Myocyte (in vitro differentiated cells): Measurements from ENCODE around the gene CXCL1. TPM values are rescaled to one million over a fixed set of nuclear protein-coding genes. Genes with fewer than 3 reads are reported as not detected.
A peak's percentile ranks its signal among the peaks of the same experiment; 100 is the strongest.
"Not testable (repeated sequence)": the region's sequence is repeated elsewhere in the genome, so short reads cannot be mapped to it uniquely, and the experiment has no call there.

ENCODE experiments used
- DNase-seq: peaks from one replicate; pipeline ENCODE4 v3.0.0-alpha.2; 2012; ENCODE audit warnings: low read depth
- total RNA-seq: library from RNA; depleted of rRNA; stranded (reverse); fragments of >200 nt; gene quantifications from 2 replicates; pipeline ENCODE4 v1.2.3, GENCODE V29; 2014

Gene CXCL1
- total RNA-seq, 1 donor from 2014 or later, result 3.6 TPM

GRCh38 chr4:73874386-73874785 is 5.2 kb downstream of the CXCL1 start:
- DNase-seq, result no peak

- no peak for DNase-seq
Observed at GRCh38 chr4:73875401-73875800, 6.2 kb downstream of the CXCL1 start.

- peak; percentile 45 for DNase-seq
Observed at GRCh38 chr4:73883306-73883705, 14.1 kb downstream of the CXCL1 start.

- DNase-seq, result no peak
Observed at GRCh38 chr4:73885574-73886267, 16.5 kb downstream of the CXCL1 start.

- no peak for DNase-seq
Observed at GRCh38 chr4:73891326-73891725, 22.1 kb downstream of the CXCL1 start.

- DNase-seq, result peak; percentile 57
Observed at GRCh38 chr4:73891739-73892405, 22.7 kb downstream of the CXCL1 start.

- DNase-seq, result no peak
Observed at GRCh38 chr4:73892966-73893365, 23.8 kb downstream of the CXCL1 start.

- DNase-seq, result no peak
Observed at GRCh38 chr4:73894001-73894400, 24.8 kb downstream of the CXCL1 start.

- DNase-seq, result no peak
Observed at GRCh38 chr4:73895201-73896175, 26.3 kb downstream of the CXCL1 start.

GRCh38 chr4:73896416-73896815 is 27.2 kb downstream of the CXCL1 start:
- DNase-seq, result no peak

- DNase-seq, result peak; percentile 60
Observed at GRCh38 chr4:73897380-73898136, 28.4 kb downstream of the CXCL1 start.

- DNase-seq, result not testable (repeated sequence)
Observed at GRCh38 chr4:73899338-73899737, 30.1 kb downstream of the CXCL1 start.

- DNase-seq, result peak; percentile 85
Observed at GRCh38 chr4:73901031-73901430, 31.8 kb downstream of the CXCL1 start.

GRCh38 chr4:73902038-73902637 is 32.9 kb downstream of the CXCL1 start:
- DNase-seq, result no peak

- DNase-seq, result no peak
Observed at GRCh38 chr4:73902817-73903547, 33.8 kb downstream of the CXCL1 start.

GRCh38 chr4:73904491-73904890 is 35.3 kb downstream of the CXCL1 start:
- peak; percentile 62 for DNase-seq

- no peak for DNase-seq
Observed at GRCh38 chr4:73908965-73909364, 39.8 kb downstream of the CXCL1 start.

GRCh38 chr4:73911746-73912145 is 42.6 kb downstream of the CXCL1 start:
- no peak for DNase-seq

- DNase-seq, result no peak
Observed at GRCh38 chr4:73912191-73912590, 43.0 kb downstream of the CXCL1 start.

- DNase-seq, result no peak
Observed at GRCh38 chr4:73914071-73914470, 44.9 kb downstream of the CXCL1 start.
